IMR-90 (cell line): ENCODE results near the gene ENKUR. TPM values are rescaled to one million over a fixed set of nuclear protein-coding genes. Genes with fewer than 3 reads are reported as not detected.

Source experiments
- ATAC-seq: fragments of 200-7000 bp; cut with Tn5 transposase; 2 replicates; pipeline ENCODE4 v1.9.1; 2020; ENCODE audit warnings: low read depth, mild to moderate bottlenecking, moderate library complexity
- BruUV-seq: library from RNA; stranded (reverse); fragments of 400-500 nt; replicated peaks from 2 replicates; lab custom pipeline; 2021; lab: Mats Ljungman, UMichigan
- CTCF ChIA-PET: fragments of 300-600 bp; formaldehyde crosslinking; extraction: SDS; loops from one replicate; lab custom pipeline; 2021; ENCODE audit warnings: antibody characterized with exemption; lab: Yijun Ruan, JAX
- POLR2A ChIA-PET: fragments of 300-600 bp; sonication (Branson Sonifier 250); formaldehyde crosslinking; loops from one replicate; lab custom pipeline; 2022; ENCODE audit warnings: antibody characterized with exemption; ENCODE audit not compliant: unreplicated experiment; lab: Charles Lee
- DNase-seq: peaks from one replicate; pipeline ENCODE4 v3.0.0; 2013
- H2AFZ ChIP-seq: replicated peaks from 2 replicates; pipeline ENCODE3; 2013; ENCODE audit warnings: low read length, mild to moderate bottlenecking; ENCODE audit not compliant: poor library complexity
- H2AK5ac ChIP-seq: 2 replicates; pipeline ENCODE4 v1.6.1; 2013; ENCODE audit warnings: low read depth, low read length, inconsistent platforms
- H2AK9ac ChIP-seq: replicated peaks from 2 replicates; pipeline ENCODE3; 2013; ENCODE audit warnings: mild to moderate bottlenecking, low read depth, low read length, moderate library complexity; ENCODE audit not compliant: poor library complexity
- H2BK120ac ChIP-seq: 2 replicates; pipeline ENCODE4 v1.6.1; 2013; ENCODE audit warnings: low read depth, low read length, inconsistent platforms
- H2BK15ac ChIP-seq: 3 replicates; pipeline ENCODE4 v1.6.1; 2013; ENCODE audit warnings: low read depth, low read length, inconsistent platforms
- H2BK20ac ChIP-seq: 2 replicates; pipeline ENCODE4 v1.6.1; 2013; ENCODE audit warnings: low read depth, mild to moderate bottlenecking, inconsistent platforms, low read length, moderate library complexity
- H2BK5ac ChIP-seq: 2 replicates; pipeline ENCODE4 v1.6.1; 2013; ENCODE audit warnings: mild to moderate bottlenecking, low read depth, low read length, inconsistent platforms; ENCODE audit not compliant: poor library complexity, severe bottlenecking
- H3K14ac ChIP-seq: replicated peaks from 2 replicates; pipeline ENCODE4 v1.6.1; 2013; ENCODE audit warnings: low read depth, low read length, inconsistent platforms
- H3K18ac ChIP-seq: 2 replicates; pipeline ENCODE4 v1.6.1; 2013; ENCODE audit warnings: low read depth, low read length, control low read depth
- H3K23ac ChIP-seq: 2 replicates; pipeline ENCODE4 v1.6.1; 2013; ENCODE audit warnings: low read depth, low read length, inconsistent platforms
- H3K27ac ChIP-seq: 2 replicates; pipeline ENCODE4 v1.5.1; 2013; ENCODE audit warnings: mild to moderate bottlenecking, control low read depth, low read length; ENCODE audit not compliant: insufficient read depth
- H3K27me3 ChIP-seq: 2 replicates; pipeline ENCODE4 v1.6.1; 2013; ENCODE audit warnings: low read length; ENCODE audit not compliant: control insufficient read depth, insufficient read depth
- H3K36me3 ChIP-seq: 2 replicates; pipeline ENCODE4 v1.6.1; 2013; ENCODE audit warnings: low read length, mixed read lengths; ENCODE audit not compliant: control insufficient read depth, insufficient read depth
- H3K4ac ChIP-seq: 2 replicates; pipeline ENCODE4 v1.6.1; 2013; ENCODE audit warnings: low read depth, low read length, inconsistent platforms
- H3K4me1 ChIP-seq: 2 replicates; pipeline ENCODE4 v1.6.1; 2013; ENCODE audit warnings: low read length, mixed read lengths; ENCODE audit not compliant: control insufficient read depth, insufficient read depth
- H3K4me2 ChIP-seq: 2 replicates; pipeline ENCODE4 v1.6.1; 2013; ENCODE audit warnings: low read depth, mild to moderate bottlenecking, control low read depth, low read length, moderate library complexity
- H3K4me3 ChIP-seq: 2 replicates; pipeline ENCODE4 v1.5.1; 2013; ENCODE audit warnings: low read depth, mild to moderate bottlenecking, control low read depth, low read length, moderate library complexity; ENCODE audit not compliant: insufficient read depth
- H3K56ac ChIP-seq: 2 replicates; pipeline ENCODE4 v1.6.1; 2013; ENCODE audit warnings: low read length, inconsistent platforms; ENCODE audit not compliant: insufficient read depth; ENCODE audit errors: extremely low read depth
- H3K79me1 ChIP-seq, 2 experiments: 2 replicates each; pipeline ENCODE4 v1.6.1; 2013; ENCODE audit warnings: low read length in 2 of 2, inconsistent platforms in 1 of 2, low read depth in 1 of 2
- H3K9ac ChIP-seq: 2 replicates; pipeline ENCODE4 v1.6.1; 2013; ENCODE audit warnings: low read depth, low read length, control low read depth
- H3K9me1 ChIP-seq: 2 replicates; pipeline ENCODE4 v1.6.1; 2013; ENCODE audit warnings: low read length, inconsistent platforms; ENCODE audit not compliant: insufficient read depth
- H3K9me3 ChIP-seq: 2 replicates; pipeline ENCODE4 v1.6.1; 2013; ENCODE audit warnings: low read length; ENCODE audit not compliant: control insufficient read depth, insufficient read depth
- H4K20me1 ChIP-seq: 2 replicates; pipeline ENCODE4 v1.6.1; 2013; ENCODE audit warnings: low read length, inconsistent platforms; ENCODE audit not compliant: insufficient read depth
- H4K5ac ChIP-seq: 2 replicates; pipeline ENCODE4 v1.6.1; 2013; ENCODE audit warnings: mild to moderate bottlenecking, low read depth, low read length, control low read depth
- H4K8ac ChIP-seq, 2 experiments: 2 replicates each; pipeline ENCODE4 v1.6.1; 2013; ENCODE audit warnings: low read depth in 2 of 2, low read length in 2 of 2, control low read depth in 1 of 2, inconsistent platforms in 1 of 2
- H4K91ac ChIP-seq: 2 replicates; pipeline ENCODE4 v1.6.1; 2013; ENCODE audit warnings: low read depth, low read length, inconsistent platforms; ENCODE audit not compliant: insufficient read depth
- BHLHE40 ChIP-seq: fragments of 150-350 bp; IDR thresholded peaks from 2 replicates; pipeline ENCODE4 v1.6.1; 2016; ENCODE audit warnings: mild to moderate bottlenecking, low read depth, low read length
- CEBPB ChIP-seq: IDR thresholded peaks from 2 replicates; pipeline ENCODE4 v1.6.1; 2012; ENCODE audit warnings: low read depth, low read length, improper control_type of control experiment
- CHD1 ChIP-seq: IDR thresholded peaks from 2 replicates; pipeline ENCODE4 v1.6.1; 2012; ENCODE audit warnings: low read depth, low read length, improper control_type of control experiment
- CTCF ChIP-seq: conservative IDR thresholded peaks from 2 replicates; pipeline ENCODE4 v1.5.1; 2012; ENCODE audit warnings: mild to moderate bottlenecking, low read depth, low read length, improper control_type of control experiment
- ELK1 ChIP-seq: fragments of 150-350 bp; IDR thresholded peaks from 2 replicates; pipeline ENCODE4 v1.6.1; 2016; ENCODE audit warnings: low read depth, mild to moderate bottlenecking, low read length, moderate library complexity, borderline replicate concordance
- FOS ChIP-seq: fragments of 150-350 bp; IDR thresholded peaks from 2 replicates; pipeline ENCODE4 v1.6.1; 2016; ENCODE audit warnings: low read depth, low read length
- MAFK ChIP-seq: IDR thresholded peaks from 2 replicates; pipeline ENCODE4 v1.6.1; 2012; ENCODE audit warnings: low read depth, low read length, improper control_type of control experiment
- MAZ ChIP-seq: IDR thresholded peaks from 2 replicates; pipeline ENCODE4 v1.6.1; 2012; ENCODE audit warnings: low read depth, mild to moderate bottlenecking, low read length, improper control_type of control experiment, moderate library complexity, borderline replicate concordance
- MXI1 ChIP-seq: IDR thresholded peaks from 2 replicates; pipeline ENCODE4 v1.6.1; 2012; ENCODE audit warnings: low read depth, mild to moderate bottlenecking, low read length, moderate library complexity, borderline replicate concordance
- NFE2L2 ChIP-seq: fragments of 150-350 bp; IDR thresholded peaks from 2 replicates; pipeline ENCODE4 v1.6.1; 2016; ENCODE audit warnings: low read depth, mild to moderate bottlenecking, low read length
- POLR2A ChIP-seq: IDR thresholded peaks from 2 replicates; pipeline ENCODE4 v1.6.1; 2012; ENCODE audit warnings: mild to moderate bottlenecking, low read depth, low read length
- RAD21 ChIP-seq: IDR thresholded peaks from 2 replicates; pipeline ENCODE4 v1.6.1; 2012; ENCODE audit warnings: low read length, improper control_type of control experiment
- RCOR1 ChIP-seq: IDR thresholded peaks from 2 replicates; pipeline ENCODE4 v1.6.1; 2012; ENCODE audit warnings: mild to moderate bottlenecking, low read length, improper control_type of control experiment; ENCODE audit not compliant: insufficient replicate concordance
- RFX5 ChIP-seq: IDR thresholded peaks from 2 replicates; pipeline ENCODE4 v1.8.0; 2012; ENCODE audit warnings: low read depth, mild to moderate bottlenecking, low read length, moderate library complexity
- SMC3 ChIP-seq: fragments of 150-350 bp; IDR thresholded peaks from 2 replicates; pipeline ENCODE4 v1.6.1; 2016; ENCODE audit warnings: low read depth, mild to moderate bottlenecking, antibody characterized with exemption, low read length, moderate library complexity
- WGBS, 2 experiments: methylation state at CpG; one replicate each; pipeline versions ENCODE4 v1.1.5 to v1.1.7; 2013; ENCODE audit warnings: missing lambda C conversion rate in 2 of 2; ENCODE audit not compliant: insufficient read length in 1 of 2; ENCODE audit errors: extremely low coverage in 2 of 2; 5-methylcytosine and 5-hydroxymethylcytosine counted together
- dilution Hi-C: fragments of 300-500 bp; cut with HindIII; formaldehyde crosslinking; loops from one replicate; pipeline ENCODE4 v1.14.3; 2018; ENCODE audit warnings: low sequenced_read_pairs; ENCODE audit not compliant: unreplicated experiment
- in situ Hi-C: fragments of 300-500 bp; cut with MboI; formaldehyde crosslinking; loops from 3 replicates; pipeline ENCODE4 v1.14.3; 2019; ENCODE audit warnings: low sequenced_read_pairs, inconsistent platforms, mixed read lengths
- intact Hi-C: fragments of 100-400 bp; cut with micrococcal nuclease; formaldehyde crosslinking; loops from 2 replicates; pipeline ENCODE4 v1.10.0; 2022
- polyA plus RNA-seq, 3 experiments: library from polyadenylated mRNA; depleted of rRNA; stranded (reverse); fragments of >200 nt; gene quantifications; 2 replicates each; pipeline ENCODE4 v1.2.3, GENCODE V29; 2012; ENCODE audit warnings: low replicate concordance in 1 of 3
- total RNA-seq: library from RNA; depleted of rRNA; stranded (reverse); fragments of >200 nt; gene quantifications from 2 replicates; pipeline ENCODE4 v1.2.3, GENCODE V29; 2012

The ENKUR gene
- total and polyA plus RNA-seq, 2 of the 4 experiments (the other 2 are of a cell fraction): not detected

GRCh38 chr10:25016376-25017153 lies 607 bp upstream of the ENKUR start, which contains the start of gene THNSL1:
Gene THNSL1 (plus strand): TSS chr10:25016612. CDS start chr10:25023224, 6,612 bp downstream.
- peak within 1 kb of the TSS; percentile 77 for H3K27ac ChIP-seq
- H3K9me1 ChIP-seq: no peaks in the 10 kb centered on the region
- H3K4me1 ChIP-seq: peaks cover 1% of the 10 kb centered on the region; the same call in 1 of the 2 replicates
- H2BK120ac ChIP-seq: peak within 1 kb of the TSS; percentile 54; the same call in 1 of the 2 replicates
- in situ Hi-C loops (no loop called here), dilution Hi-C loops (no loop called here), intact Hi-C loops (loop anchor here (1.0 to 2.0 kb wide), 3 partner anchors 58 to 292 kb away; no protein-coding TSS in a partner anchor)
- peak within 1 kb of the TSS; percentile 73 for H3K23ac ChIP-seq
- CTCF ChIA-PET: interaction anchor here (0.6 kb wide), 1 partner anchor 396 kb away, joined by 5 read pairs; no protein-coding TSS in a partner anchor
- peak within 1 kb of the TSS; percentile 79 for H2BK5ac ChIP-seq
- no peaks in the 10 kb centered on the region for H3K36me3 ChIP-seq
- H3K9me3 ChIP-seq: no peaks in the 10 kb centered on the region
- H3K14ac ChIP-seq: peak within 1 kb of the TSS; percentile 88
- no TSS peak for BruUV-seq
- H3K4me3 ChIP-seq: peak within 1 kb of the TSS; percentile 79
- H3K18ac ChIP-seq: peak within 1 kb of the TSS; percentile 89
- 1% methylated on average over 39 of the region's 69 CpGs; no CpG with 5 or more reads in 1 of the 2 experiments for WGBS, 2 experiments
- no peaks in the 10 kb centered on the region for H4K20me1 ChIP-seq
- peak within 1 kb of the TSS; percentile 94 for H2AFZ ChIP-seq
- H3K79me1 ChIP-seq: peaks cover 0 to 4% of the 10 kb centered on the region in 2 experiments; a peak in 1 of 4 replicates
- peak; percentile 99 for ATAC-seq
- peak within 1 kb of the TSS; percentile 74 for H3K9ac ChIP-seq
- H3K4me2 ChIP-seq: peak within 1 kb of the TSS; percentile 90
- peak within 1 kb of the TSS; percentile 46; the same call in 2 of the 3 replicates for H2BK15ac ChIP-seq
- H3K27me3 ChIP-seq: no peaks in the 10 kb centered on the region
- POLR2A ChIA-PET: no interaction called here
- H4K5ac ChIP-seq: peak within 1 kb of the TSS; percentile 97
- H4K8ac ChIP-seq: peak within 1 kb of the TSS; percentile 64 to 86
- H2AK5ac ChIP-seq: no peak within 1 kb of the TSS
- peak within 1 kb of the TSS; percentile 94 for H2AK9ac ChIP-seq
- peak; percentile 99 for DNase-seq
- H3K4ac ChIP-seq: peak within 1 kb of the TSS; percentile 93
- H2BK20ac ChIP-seq: no peak within 1 kb of the TSS; the same call in 1 of the 2 replicates
- peak within 1 kb of the TSS; percentile 69 for H3K56ac ChIP-seq
- peak within 1 kb of the TSS; percentile 67 for H4K91ac ChIP-seq
- no peak for TF ChIP-seq ELK1
- no peak; the same call in 1 of the 2 replicates for TF ChIP-seq FOS
- TF ChIP-seq BHLHE40: peak; percentile 85
- no peak for TF ChIP-seq MAFK
- TF ChIP-seq NFE2L2: no peak
- peak; percentile 84 for TF ChIP-seq POLR2A
- TF ChIP-seq MAZ: peak; percentile 80; the same call in 1 of the 2 replicates
- TF ChIP-seq CHD1: no peak
- no peak for TF ChIP-seq CTCF
- TF ChIP-seq RAD21: no peak
- no peak for TF ChIP-seq CEBPB
- no peak for TF ChIP-seq RCOR1
- TF ChIP-seq SMC3: no peak
- TF ChIP-seq MXI1: peak; percentile 96
- no peak for TF ChIP-seq RFX5
